Measurements from ENCODE around the gene ZP3. TPM values are rescaled to one million over a fixed set of nuclear protein-coding genes. Genes with fewer than 3 reads are reported as not detected.

ZP3 gene
- total RNA-seq, result 0.41 to 0.89 TPM in 2 of 3 replicates, not detected in the other

DNA sequence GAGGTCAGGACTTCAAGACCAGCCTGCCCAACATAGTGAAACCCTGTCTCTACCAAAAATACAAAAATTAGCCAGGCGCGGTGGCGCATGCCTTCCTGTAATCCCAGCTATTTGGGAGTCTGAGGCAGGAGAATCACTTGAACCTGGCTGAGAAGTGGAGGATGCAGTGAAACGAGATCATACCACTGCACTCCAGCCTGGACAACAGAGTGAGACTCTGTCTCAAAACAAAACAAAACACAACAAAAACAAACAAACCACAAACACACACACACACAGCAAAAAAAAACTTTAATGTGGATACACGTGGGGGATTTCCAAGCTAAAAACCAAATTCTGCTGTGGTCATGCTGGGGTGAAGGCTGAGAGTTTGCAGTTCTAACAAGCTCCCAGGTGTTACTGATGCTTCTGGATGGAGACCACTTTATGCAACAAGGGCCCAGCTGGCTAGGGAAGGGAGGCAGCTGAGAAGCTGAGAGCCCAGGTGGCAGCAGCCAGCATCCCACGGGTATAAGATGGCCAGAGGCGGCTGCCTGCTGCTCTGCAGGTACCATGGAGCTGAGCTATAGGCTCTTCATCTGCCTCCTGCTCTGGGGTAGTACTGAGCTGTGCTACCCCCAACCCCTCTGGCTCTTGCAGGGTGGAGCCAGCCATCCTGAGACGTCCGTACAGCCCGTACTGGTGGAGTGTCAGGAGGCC is at the start of gene ZP3:
Gene ZP3 (plus strand): TSS at position 538 of the 699 bp plus-strand sequence. CDS start 15 bp downstream, at position 553.
- Mint-ChIP-seq H3K4me3 (no peak within 1 kb of the TSS), H3K4me1 (peaks cover 15% of the 10 kb centered on the region), H3K9me3 (peaks cover 6% of the 10 kb centered on the region), H3K36me3 (no peaks in the 10 kb centered on the region), H3K27ac (peak within 1 kb of the TSS; percentile 68), H3K27me3 (ENCODE audit: low read depth) (no peaks in the 10 kb centered on the region)
- TF ChIP-seq, protein P1, sequence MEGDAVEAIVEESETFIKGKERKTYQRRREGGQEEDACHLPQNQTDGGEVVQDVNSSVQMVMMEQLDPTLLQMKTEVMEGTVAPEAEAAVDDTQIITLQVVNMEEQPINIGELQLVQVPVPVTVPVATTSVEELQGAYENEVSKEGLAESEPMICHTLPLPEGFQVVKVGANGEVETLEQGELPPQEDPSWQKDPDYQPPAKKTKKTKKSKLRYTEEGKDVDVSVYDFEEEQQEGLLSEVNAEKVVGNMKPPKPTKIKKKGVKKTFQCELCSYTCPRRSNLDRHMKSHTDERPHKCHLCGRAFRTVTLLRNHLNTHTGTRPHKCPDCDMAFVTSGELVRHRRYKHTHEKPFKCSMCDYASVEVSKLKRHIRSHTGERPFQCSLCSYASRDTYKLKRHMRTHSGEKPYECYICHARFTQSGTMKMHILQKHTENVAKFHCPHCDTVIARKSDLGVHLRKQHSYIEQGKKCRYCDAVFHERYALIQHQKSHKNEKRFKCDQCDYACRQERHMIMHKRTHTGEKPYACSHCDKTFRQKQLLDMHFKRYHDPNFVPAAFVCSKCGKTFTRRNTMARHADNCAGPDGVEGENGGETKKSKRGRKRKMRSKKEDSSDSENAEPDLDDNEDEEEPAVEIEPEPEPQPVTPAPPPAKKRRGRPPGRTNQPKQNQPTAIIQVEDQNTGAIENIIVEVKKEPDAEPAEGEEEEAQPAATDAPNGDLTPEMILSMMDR (IDR thresholded peaks at IDR 0.05; ENCODE audit: unreplicated experiment), result no peak
- DNase-seq (ENCODE audit: low spot score in 2 of 2, unreplicated experiment in 2 of 2), result no peak

- Mint-ChIP-seq H3K4me3 (no peak overlapping the region), H3K4me1 (peaks cover 10% of the 10 kb centered on the region), H3K27ac (no peak overlapping the region), H3K9me3 (no peaks in the 10 kb centered on the region), H3K36me3 (no peaks in the 10 kb centered on the region), H3K27me3 (ENCODE audit: low read depth) (no peaks in the 10 kb centered on the region)
- DNase-seq (ENCODE audit: low spot score in 2 of 2, unreplicated experiment in 2 of 2), result no peak
- TF ChIP-seq, protein P1 (IDR thresholded peaks at IDR 0.05; ENCODE audit: unreplicated experiment), result no peak
Measured at GRCh38 chr7:76375251-76375650, 49.5 kb upstream of the ZP3 start.

DNA sequence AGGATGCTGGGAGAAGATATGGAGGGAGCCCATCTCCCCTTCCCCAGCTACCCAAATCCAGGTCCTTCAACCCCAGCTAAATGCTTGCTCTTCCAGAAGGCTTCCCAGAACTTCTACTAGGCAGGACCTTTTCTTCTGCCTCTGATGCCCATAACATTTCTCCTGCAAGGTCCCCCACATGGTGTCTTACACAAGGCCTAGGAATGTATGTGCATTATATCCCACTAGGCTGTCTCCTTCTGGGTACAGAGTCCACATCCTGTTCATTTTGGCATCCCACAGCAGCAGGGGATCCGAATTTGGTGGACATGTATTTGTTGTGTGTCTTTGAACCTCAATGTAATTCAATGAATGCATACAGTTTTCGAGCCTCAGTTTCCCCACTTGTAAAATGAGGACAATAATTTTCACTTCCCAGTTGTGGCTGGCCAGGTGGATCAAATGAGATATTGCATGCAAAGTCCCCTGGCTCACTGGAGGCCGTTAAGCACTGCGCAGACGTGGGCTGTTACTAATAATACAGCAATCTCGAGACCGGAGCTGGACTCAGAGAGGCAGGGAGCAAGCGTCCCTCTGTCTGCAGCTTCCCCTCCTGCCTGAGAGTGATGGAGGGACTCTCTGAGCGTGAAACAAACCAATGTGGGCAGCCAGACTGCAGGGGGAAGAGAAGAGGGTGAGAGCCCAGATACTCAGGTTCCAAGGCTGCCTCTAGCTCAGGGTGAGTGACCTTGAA is 47.4 kb upstream of the ZP3 start:
- Mint-ChIP-seq H3K4me3 (no peak overlapping the region), H3K36me3 (no peaks in the 10 kb centered on the region), H3K9me3 (no peaks in the 10 kb centered on the region), H3K4me1 (peaks cover 10% of the 10 kb centered on the region), H3K27ac (no peak overlapping the region), H3K27me3 (ENCODE audit: low read depth) (no peaks in the 10 kb centered on the region)
- DNase-seq (ENCODE audit: low spot score in 2 of 2, unreplicated experiment in 2 of 2), result no peak
- TF ChIP-seq, protein P1 (IDR thresholded peaks at IDR 0.05; ENCODE audit: unreplicated experiment), result no peak

DNA sequence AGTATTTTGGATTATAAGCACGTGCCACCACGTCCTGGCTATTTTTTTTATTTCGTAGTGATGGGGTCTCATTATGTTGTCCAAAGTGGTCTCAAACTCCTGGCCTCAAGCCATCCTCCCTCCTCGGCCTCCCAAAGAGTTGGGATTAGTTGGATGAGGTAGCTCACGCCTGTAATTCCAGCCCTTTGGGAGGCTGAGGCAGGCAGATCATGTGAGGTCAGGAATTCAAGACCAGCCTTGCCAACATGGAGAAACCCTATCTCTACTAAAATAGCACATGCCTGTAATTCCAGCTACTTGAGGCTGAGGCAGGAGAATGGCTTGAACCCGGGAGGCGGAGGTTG is 44.2 kb upstream of the ZP3 start:
- H3K9me3 Mint-ChIP-seq, result no peaks in the 10 kb centered on the region

GRCh38 chr7:76381814-76382213 is 42.9 kb upstream of the ZP3 start:
- Mint-ChIP-seq H3K27me3 (ENCODE audit: low read depth) (no peaks in the 10 kb centered on the region), H3K4me1 (peaks cover 2% of the 10 kb centered on the region), H3K4me3 (no peak overlapping the region), H3K9me3 (no peaks in the 10 kb centered on the region), H3K36me3 (no peaks in the 10 kb centered on the region), H3K27ac (no peak overlapping the region)
- TF ChIP-seq, protein P1 (IDR thresholded peaks at IDR 0.05; ENCODE audit: unreplicated experiment), result peak; percentile 30
- no peak for DNase-seq (ENCODE audit: low spot score in 2 of 2, unreplicated experiment in 2 of 2)

More for the DNA sequence above, 44.2 kb upstream of the ZP3 start:
- TF ChIP-seq, protein P1 (IDR thresholded peaks at IDR 0.05; ENCODE audit: unreplicated experiment), result no peak
- peaks cover 2% of the 10 kb centered on the region for H3K4me1 Mint-ChIP-seq
- H3K36me3 Mint-ChIP-seq, result no peaks in the 10 kb centered on the region
- H3K27ac Mint-ChIP-seq, result peak overlapping the region; percentile 98
- peak overlapping the region; percentile 70 for H3K4me3 Mint-ChIP-seq
- H3K27me3 Mint-ChIP-seq (ENCODE audit: low read depth), result no peaks in the 10 kb centered on the region
- no peak for DNase-seq (ENCODE audit: low spot score in 2 of 2, unreplicated experiment in 2 of 2)

Data from mesothelial cell of epicardium (in vitro differentiated cells).